Astrocyte of the cerebellum (primary cell): Measurements from ENCODE around the gene HBA1.
"Not testable (repeated sequence)": the region's sequence is repeated elsewhere in the genome, so short reads cannot be mapped to it uniquely, and the experiment has no call there.

Experiments used
- DNase-seq: peaks from one replicate; pipeline ENCODE4 v3.0.0-alpha.2; 2011; ENCODE audit warnings: low read depth
- H3K4me3 ChIP-seq: 2 replicates; pipeline ENCODE4 v1.5.1; 2011; ENCODE audit warnings: mild to moderate bottlenecking, low read depth, low read length, moderate library complexity
- in situ Hi-C: cut with HindIII; loops from 2 replicates; pipeline ENCODE4 v1.10.0; 2017; ENCODE audit warnings: low sequenced_read_pairs
- TF ChIP-seq, protein P1 (sequence below): IDR thresholded peaks from 2 replicates; pipeline ENCODE4 v1.5.1; 2012; ENCODE audit warnings: low read length, low read depth, moderate library complexity, mild to moderate bottlenecking; ENCODE audit errors: missing control alignments

HBA1 gene

GRCh38 chr16:160691-161190 lies 15.7 kb upstream of the HBA1 start:
- no peak for DNase-seq
- in situ Hi-C loops, result no loop called here
- H3K4me3 ChIP-seq, result no peak overlapping the region

GRCh38 chr16:162271-162991 lies 14.0 kb upstream of the HBA1 start:
- TF ChIP-seq, protein P1, sequence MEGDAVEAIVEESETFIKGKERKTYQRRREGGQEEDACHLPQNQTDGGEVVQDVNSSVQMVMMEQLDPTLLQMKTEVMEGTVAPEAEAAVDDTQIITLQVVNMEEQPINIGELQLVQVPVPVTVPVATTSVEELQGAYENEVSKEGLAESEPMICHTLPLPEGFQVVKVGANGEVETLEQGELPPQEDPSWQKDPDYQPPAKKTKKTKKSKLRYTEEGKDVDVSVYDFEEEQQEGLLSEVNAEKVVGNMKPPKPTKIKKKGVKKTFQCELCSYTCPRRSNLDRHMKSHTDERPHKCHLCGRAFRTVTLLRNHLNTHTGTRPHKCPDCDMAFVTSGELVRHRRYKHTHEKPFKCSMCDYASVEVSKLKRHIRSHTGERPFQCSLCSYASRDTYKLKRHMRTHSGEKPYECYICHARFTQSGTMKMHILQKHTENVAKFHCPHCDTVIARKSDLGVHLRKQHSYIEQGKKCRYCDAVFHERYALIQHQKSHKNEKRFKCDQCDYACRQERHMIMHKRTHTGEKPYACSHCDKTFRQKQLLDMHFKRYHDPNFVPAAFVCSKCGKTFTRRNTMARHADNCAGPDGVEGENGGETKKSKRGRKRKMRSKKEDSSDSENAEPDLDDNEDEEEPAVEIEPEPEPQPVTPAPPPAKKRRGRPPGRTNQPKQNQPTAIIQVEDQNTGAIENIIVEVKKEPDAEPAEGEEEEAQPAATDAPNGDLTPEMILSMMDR, result no peak

More at GRCh38 chr16:160691-161190, 15.7 kb upstream of the HBA1 start:
- TF ChIP-seq, protein P1, result no peak

GRCh38 chr16:163139-163538 lies 13.3 kb upstream of the HBA1 start:
- H3K4me3 ChIP-seq, in situ Hi-C loops, DNase-seq: not testable (repeated sequence)

More at GRCh38 chr16:162271-162991, 14.0 kb upstream of the HBA1 start:
- no peak overlapping the region for H3K4me3 ChIP-seq
- DNase-seq, result no peak
- in situ Hi-C loops, result no loop called here

DNA sequence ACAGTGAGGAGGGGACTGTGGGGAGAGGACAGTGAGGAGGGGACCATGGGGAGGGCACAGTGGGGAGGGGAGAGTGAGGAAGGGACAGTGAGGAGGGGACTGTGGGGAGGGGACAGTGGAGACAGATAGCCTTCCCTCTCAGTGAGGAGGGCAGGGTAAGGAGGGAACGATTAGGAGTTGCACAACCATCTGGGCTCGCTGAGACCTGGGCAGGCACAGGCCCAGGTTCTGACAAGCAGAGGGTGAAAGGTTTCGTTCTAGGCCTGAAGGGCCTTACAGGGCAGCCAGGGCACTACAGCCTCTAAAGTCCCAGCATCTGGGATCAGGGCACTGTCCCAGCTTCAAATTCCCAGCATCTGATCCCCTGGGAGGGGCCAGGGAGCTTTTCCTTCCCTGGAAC lies 12.8 kb upstream of the HBA1 start:
- DNase-seq, in situ Hi-C loops, H3K4me3 ChIP-seq: not testable (repeated sequence)

DNA sequence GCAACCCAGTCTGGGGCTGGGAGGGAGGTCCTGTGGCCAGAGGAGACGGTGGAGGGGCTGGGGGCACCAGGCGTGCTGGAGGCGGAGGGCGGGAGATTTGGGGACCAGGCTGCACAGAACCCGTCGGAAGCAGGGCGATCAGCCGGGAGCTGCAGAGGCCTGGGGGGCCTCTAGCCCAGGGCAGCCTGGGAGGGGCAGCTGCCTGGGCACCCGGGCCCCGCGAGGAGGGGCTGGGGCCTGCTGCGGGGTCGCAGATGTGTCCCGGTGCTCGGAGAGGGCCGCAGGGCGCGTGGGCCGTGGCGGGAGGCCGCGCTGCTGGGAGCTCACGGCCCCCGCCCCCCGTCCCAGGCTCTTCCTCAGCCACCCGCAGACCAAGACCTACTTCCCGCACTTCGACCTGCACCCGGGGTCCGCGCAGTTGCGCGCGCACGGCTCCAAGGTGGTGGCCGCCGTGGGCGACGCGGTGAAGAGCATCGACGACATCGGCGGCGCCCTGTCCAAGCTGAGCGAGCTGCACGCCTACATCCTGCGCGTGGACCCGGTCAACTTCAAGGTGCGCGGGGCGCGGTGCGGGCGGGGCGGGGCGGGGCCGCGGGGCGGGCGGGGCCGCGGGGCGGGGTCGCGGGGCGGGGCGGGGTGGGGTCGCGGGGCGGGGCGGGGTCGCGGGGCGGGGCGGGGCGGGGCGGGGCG lies 12.2 kb upstream of the HBA1 start:
- H3K4me3 ChIP-seq, DNase-seq, in situ Hi-C loops: not testable (repeated sequence)

GRCh38 chr16:164827-165538 lies 11.5 kb upstream of the HBA1 start:
- in situ Hi-C loops, result no loop called here
- H3K4me3 ChIP-seq, result no peak overlapping the region
- DNase-seq, result no peak
- TF ChIP-seq, protein P1, result no peak

DNA sequence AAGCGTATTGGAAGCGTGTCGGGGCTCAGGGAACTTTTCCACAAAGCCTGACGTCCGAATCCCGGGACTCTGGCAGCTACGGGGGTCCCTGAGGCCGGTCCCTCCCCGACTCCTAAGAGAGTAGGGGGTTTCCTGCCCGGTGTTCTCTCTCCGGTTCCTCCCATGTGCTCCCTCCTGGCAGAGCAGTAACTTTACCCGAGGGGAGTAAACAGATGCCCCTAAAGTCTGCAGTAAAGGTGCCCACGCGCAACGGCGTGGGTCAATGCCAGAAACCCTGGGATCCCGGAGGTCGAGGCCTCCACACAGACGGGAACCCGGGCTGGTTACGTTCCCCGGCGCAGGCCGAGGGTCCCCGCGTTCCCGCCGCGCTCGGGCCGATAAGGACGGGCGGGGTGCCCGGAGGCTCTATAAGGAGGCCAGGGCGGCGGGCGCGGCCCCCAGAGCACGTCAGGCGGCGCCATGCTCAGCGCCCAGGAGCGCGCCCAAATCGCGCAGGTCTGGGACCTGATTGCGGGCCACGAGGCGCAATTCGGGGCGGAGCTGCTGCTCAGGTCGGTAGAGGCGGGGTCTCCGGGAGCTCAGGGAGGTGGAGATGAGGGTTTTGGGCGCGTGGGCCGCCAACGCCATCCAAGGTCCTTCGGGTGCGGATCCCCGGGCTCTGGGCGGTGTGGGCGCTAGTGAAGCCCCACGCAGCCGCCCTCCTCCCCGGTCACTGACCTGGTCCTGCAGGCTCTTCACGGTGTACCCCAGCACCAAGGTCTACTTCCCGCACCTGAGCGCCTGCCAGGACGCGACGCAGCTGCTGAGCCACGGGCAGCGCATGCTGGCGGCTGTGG lies 10.7 kb upstream of the HBA1 start, which contains the start of gene HBM:
TSS of gene HBM (plus strand) at position 440 of the 836 bp plus-strand sequence. CDS start at position 460, 20 bp downstream.
- H3K4me3 ChIP-seq, result no peak within 1 kb of the TSS
- in situ Hi-C loops, result no loop called here
- TF ChIP-seq, protein P1, result no peak
- DNase-seq, result no peak
